Fibroblast of the aortic adventitia (primary cell): ENCODE measurements around the gene TMEM258. TPM values are rescaled to one million over a fixed set of nuclear protein-coding genes. Genes with fewer than 3 reads are reported as not detected.

Experiments used
- DNase-seq: peaks from one replicate; pipeline ENCODE4 v3.0.0-alpha.2; 2010; ENCODE audit warnings: low read depth
- H3K4me3 ChIP-seq: 2 replicates; pipeline ENCODE4 v1.5.1; 2011; ENCODE audit warnings: low read depth, mild to moderate bottlenecking, control low read depth, low read length, moderate library complexity
- CTCF ChIP-seq: IDR thresholded peaks from 2 replicates; pipeline ENCODE4 v1.5.1; 2011; ENCODE audit warnings: mild to moderate bottlenecking, low read length, control low read depth, inconsistent platforms; ENCODE audit not compliant: insufficient read depth
- total RNA-seq: library from RNA; depleted of rRNA; stranded (reverse); fragments of >200 nt; gene quantifications from 2 replicates; pipeline ENCODE4 v1.2.3, GENCODE V29; 2012; ENCODE audit warnings: low replicate concordance

TMEM258 gene
- total RNA-seq, 1 donor, result 98.1 TPM

GRCh38 chr11:61780581-61781162, 11.7 kb downstream of the TMEM258 start:
- H3K4me3 ChIP-seq, result no peak overlapping the region
- DNase-seq, result no peak
- no peak for TF ChIP-seq CTCF

DNA sequence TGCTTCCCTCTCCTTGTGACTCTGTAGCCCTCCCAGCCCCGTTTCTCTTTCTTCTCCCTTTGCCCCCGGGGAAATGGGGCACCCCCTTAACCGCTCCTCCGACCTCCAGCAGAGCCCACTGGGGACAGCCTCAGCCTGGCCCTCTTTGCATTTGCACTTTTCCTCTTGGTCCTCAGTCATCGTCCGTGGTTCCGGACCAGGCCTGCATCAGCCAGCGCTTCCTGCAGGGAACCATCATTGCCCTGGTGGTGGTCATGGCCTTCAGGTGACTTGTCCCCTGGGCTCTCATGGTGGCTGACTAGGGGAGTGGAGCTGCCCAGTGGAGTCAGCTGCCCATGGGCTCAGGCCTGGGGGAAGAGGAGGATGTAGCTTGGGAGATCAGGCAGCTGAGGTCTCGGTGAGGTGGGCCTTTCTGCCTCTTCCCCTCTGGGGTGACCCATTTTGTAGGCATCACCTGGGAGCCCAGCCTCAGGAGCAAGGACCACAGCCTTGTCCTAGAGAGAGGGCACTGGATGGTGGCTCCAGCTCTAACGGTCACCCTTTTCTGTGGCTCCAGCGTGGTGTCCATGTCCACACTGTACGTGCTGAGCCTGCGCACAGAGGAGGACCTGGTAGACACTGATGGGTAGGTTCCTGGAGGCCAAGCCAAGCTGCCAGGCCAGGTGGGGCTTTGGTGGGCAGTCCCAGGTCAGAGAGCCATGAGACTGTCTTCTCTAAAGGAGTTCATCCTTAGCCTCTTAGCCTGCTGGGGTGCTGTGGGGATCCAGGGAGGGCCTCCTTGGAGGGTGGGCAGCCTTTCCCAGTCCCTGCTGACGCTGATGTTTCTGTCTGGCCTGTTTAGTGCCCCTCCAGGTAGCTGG, 12.5 kb downstream of the TMEM258 start:
- no peak for TF ChIP-seq CTCF
- DNase-seq, result no peak
- H3K4me3 ChIP-seq, result no peak overlapping the region

GRCh38 chr11:61778920-61779650, 13.3 kb downstream of the TMEM258 start:
- H3K4me3 ChIP-seq, result no peak overlapping the region
- DNase-seq, result no peak
- no peak for TF ChIP-seq CTCF

DNA sequence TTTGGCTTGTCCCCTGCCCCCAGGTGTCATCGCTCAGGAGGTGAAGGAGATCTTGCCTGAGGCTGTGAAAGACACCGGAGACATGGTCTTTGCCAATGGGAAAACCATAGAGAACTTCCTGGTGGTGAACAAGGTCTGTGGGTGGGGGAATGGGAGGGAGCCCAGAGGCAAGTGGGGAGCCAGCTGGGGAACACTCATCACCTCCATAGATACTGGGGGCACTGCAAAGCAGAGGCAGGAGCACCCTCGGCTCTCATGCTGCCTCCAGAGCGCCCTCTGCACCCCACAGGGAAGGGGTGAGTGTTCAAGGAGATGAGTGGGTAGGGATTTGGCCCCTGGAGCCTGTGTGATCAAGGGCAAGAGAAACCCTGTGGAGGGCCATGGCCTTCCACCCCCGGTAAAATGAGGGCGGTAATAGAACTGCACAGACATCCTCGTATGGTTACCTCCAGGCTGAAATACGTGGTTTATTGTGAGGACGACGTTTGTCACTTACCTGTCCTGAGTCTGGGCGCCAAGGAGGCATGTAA, 14.0 kb downstream of the TMEM258 start:
- TF ChIP-seq CTCF, result no peak
- DNase-seq, result no peak

DNA sequence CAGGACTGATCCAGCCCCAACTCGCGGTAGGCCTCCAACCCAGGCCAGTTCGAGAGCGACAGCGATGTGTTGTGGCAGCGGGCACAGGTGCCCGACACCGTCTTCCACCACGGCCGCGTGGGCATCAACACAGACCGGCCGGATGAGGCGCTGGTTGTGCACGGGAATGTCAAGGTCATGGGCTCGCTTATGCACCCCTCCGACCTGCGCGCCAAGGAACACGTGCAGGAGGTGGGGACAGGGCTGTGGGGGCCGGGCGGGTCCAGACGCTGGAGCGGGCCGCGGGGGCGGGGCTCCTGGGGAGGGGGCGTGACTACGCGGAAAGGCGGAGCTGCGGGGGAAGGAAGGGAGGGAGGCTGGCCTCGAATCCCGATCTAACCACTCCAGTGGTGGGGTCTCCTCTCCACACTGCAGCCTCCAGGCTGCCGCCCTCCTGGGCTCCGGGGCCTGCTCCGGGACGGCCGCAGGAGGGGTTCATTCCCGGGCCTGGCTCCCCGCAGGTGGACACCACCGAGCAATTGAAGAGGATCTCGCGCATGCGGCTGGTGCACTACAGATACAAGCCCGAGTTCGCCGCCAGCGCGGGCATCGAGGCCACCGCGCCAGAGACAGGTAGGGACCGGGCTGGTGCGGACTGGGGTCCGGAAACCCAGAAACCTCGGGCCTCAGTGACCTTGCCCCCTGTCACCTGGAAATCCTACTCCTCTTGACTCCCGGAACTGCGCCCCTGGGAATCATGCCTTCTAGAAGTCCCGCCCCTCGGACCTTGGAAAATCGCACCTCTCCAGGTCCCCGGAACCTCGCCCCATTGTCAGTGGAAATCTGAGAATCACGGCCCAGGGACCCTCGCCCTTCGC, 14.9 kb downstream of the TMEM258 start:
- no peak for TF ChIP-seq CTCF
- no peak for DNase-seq
- H3K4me3 ChIP-seq, result no peak overlapping the region

More for the DNA sequence above, 14.0 kb downstream of the TMEM258 start:
- no peak overlapping the region for H3K4me3 ChIP-seq

DNA sequence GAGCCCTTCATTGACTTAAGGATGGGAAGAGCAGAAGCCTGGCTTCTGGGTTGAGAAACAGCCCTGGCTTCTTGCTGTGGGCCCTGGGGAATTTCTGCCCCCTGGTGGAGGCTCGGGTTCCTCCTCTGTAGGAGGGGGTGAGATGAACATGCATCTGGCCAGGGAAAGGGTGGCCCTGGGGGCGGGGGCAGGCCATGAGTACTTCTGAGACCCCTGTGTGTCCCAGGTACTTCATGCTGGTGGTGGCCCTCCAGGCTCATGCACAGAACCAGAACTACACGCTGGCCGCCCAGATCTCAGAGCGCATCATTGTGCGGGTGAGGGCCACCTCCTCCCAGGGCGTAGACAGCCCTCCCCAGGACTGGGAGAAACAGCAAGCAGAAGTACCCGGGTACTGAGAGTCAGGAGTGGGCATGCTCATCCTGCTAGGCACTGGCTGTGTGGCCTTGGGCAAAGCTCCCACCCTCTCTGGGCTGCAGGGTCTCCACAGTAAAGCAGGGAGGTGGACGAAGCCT, 15.8 kb downstream of the TMEM258 start:
- no peak overlapping the region for H3K4me3 ChIP-seq
- peak; percentile 69 for DNase-seq
- TF ChIP-seq CTCF, result peak; percentile 76
